Peyer's patch (tissue), 4 donors: ENCODE results near the gene DEUP1.

Source experiments
- CTCF ChIP-seq, 6 experiments: fragments of 450-650 bp in 4 of 6; fragments of 200-600 bp in 2 of 6; sonication (generic) in 1 of 6; IDR thresholded peaks; one replicate each; pipeline ENCODE4 v1.5.1; 2017 to 2019; ENCODE audit warnings: antibody characterized with exemption in 6 of 6, mild to moderate bottlenecking in 3 of 6, moderate library complexity in 1 of 6
- POLR2A ChIP-seq, 2 donors: fragments of 450-650 bp; IDR thresholded peaks; one replicate each; pipeline ENCODE4 v1.5.1; 2017; ENCODE audit warnings: antibody characterized with exemption in 2 of 2, mild to moderate bottlenecking in 2 of 2, moderate library complexity in 2 of 2

GRCh38 chr11:93396316-93396715 lies 65.8 kb downstream of the DEUP1 start:
- TF ChIP-seq CTCF (IDR thresholded peaks at IDR 0.05) (no peak), POLR2A (IDR thresholded peaks at IDR 0.05) (no peak)
